Muscle layer of colon (tissue), 2 donors: ENCODE data around the gene HOXB8.

Experiments used
- H3K27ac ChIP-seq: one replicate; pipeline ENCODE4 v1.7.0; 2013; ENCODE audit warnings: low read depth, mild to moderate bottlenecking, low read length, moderate library complexity
- H3K27me3 ChIP-seq, 2 donors: one replicate each; pipeline ENCODE4 v1.7.0; 2013; ENCODE audit warnings: low read length in 2 of 2, mild to moderate bottlenecking in 2 of 2; ENCODE audit not compliant: insufficient read depth in 2 of 2, control insufficient read depth in 1 of 2
- H3K36me3 ChIP-seq: one replicate; pipeline ENCODE4 v1.7.0; 2013; ENCODE audit warnings: mild to moderate bottlenecking, low read length; ENCODE audit not compliant: insufficient read depth
- H3K4me1 ChIP-seq: one replicate; pipeline ENCODE4 v1.7.0; 2013; ENCODE audit warnings: mild to moderate bottlenecking, low read length; ENCODE audit not compliant: insufficient read depth
- H3K4me3 ChIP-seq, 2 donors: one replicate each; pipeline ENCODE4 v1.7.0; 2013; ENCODE audit warnings: low read length in 2 of 2, low read depth in 1 of 2, mild to moderate bottlenecking in 1 of 2, moderate library complexity in 1 of 2
- H3K9ac ChIP-seq: one replicate; pipeline ENCODE4 v1.7.0; 2013; ENCODE audit warnings: low read length
- H3K9me3 ChIP-seq: one replicate; pipeline ENCODE4 v1.7.0; 2013; ENCODE audit warnings: mild to moderate bottlenecking, low read length
- donor health status: abdominal sarcoma.
- donor health status: Adenocarcinoma of cecum.

HOXB8 gene

GRCh38 chr17:48589831-48590606 is 25.1 kb downstream of the HOXB8 start, which contains the start of gene HOXB3:
Gene HOXB3 (minus strand): TSS chr17:48590241. CDS start chr17:48552474, 37,767 bp downstream.
- Histone ChIP-seq H3K27me3 (peaks cover 0 to 3% of the 10 kb centered on the region in 2 donors), H3K27ac (peak within 1 kb of the TSS; percentile 96), H3K36me3 (no peaks in the 10 kb centered on the region), H3K9me3 (no peaks in the 10 kb centered on the region), H3K4me1 (peaks cover 48% of the 10 kb centered on the region), H3K9ac (peak within 1 kb of the TSS; percentile 95), H3K4me3 (peak within 1 kb of the TSS; percentile 51 to 97)

GRCh38 chr17:48589060-48589830 is 25.8 kb downstream of the HOXB8 start:
- Histone ChIP-seq H3K4me1 (peaks cover 43% of the 10 kb centered on the region), H3K36me3 (no peaks in the 10 kb centered on the region), H3K9ac (peak overlapping the region; percentile 95), H3K4me3 (peak overlapping the region; percentile 47 to 97), H3K27ac (peak overlapping the region; percentile 96), H3K9me3 (no peaks in the 10 kb centered on the region), H3K27me3 (peaks cover 0 to 3% of the 10 kb centered on the region in 2 donors)

GRCh38 chr17:48588528-48588927 is 26.6 kb downstream of the HOXB8 start:
- Histone ChIP-seq H3K4me3 (peak overlapping the region; percentile 47 to 97), H3K9me3 (no peaks in the 10 kb centered on the region), H3K27ac (peak overlapping the region; percentile 96), H3K9ac (peak overlapping the region; percentile 95), H3K4me1 (peaks cover 47% of the 10 kb centered on the region), H3K27me3 (peaks cover 0 to 3% of the 10 kb centered on the region in 2 donors), H3K36me3 (no peaks in the 10 kb centered on the region)

- Histone ChIP-seq H3K9ac (peak overlapping the region; percentile 95), H3K9me3 (no peaks in the 10 kb centered on the region), H3K27me3 (peaks cover 0 to 3% of the 10 kb centered on the region in 2 donors), H3K27ac (peak overlapping the region; percentile 96), H3K4me3 (peak overlapping the region; percentile 47 to 97), H3K4me1 (peaks cover 52% of the 10 kb centered on the region), H3K36me3 (no peaks in the 10 kb centered on the region)
Measured at GRCh38 chr17:48588074-48588415, 27.0 kb downstream of the HOXB8 start.

GRCh38 chr17:48587276-48588073 is 27.6 kb downstream of the HOXB8 start:
- H3K9me3 ChIP-seq: no peaks in the 10 kb centered on the region
- H3K27me3 ChIP-seq: peaks cover 0 to 3% of the 10 kb centered on the region in 2 donors
- H3K36me3 ChIP-seq: no peaks in the 10 kb centered on the region
- H3K9ac ChIP-seq: peak overlapping the region; percentile 95
- peaks cover 57% of the 10 kb centered on the region for H3K4me1 ChIP-seq
- H3K27ac ChIP-seq: peak overlapping the region; percentile 96
- peak overlapping the region; percentile 47 to 97 for H3K4me3 ChIP-seq

- no peaks in the 10 kb centered on the region for H3K9me3 ChIP-seq
- peaks cover 56% of the 10 kb centered on the region for H3K4me1 ChIP-seq
- H3K27me3 ChIP-seq: peaks cover 0 to 3% of the 10 kb centered on the region in 2 donors
- peak overlapping the region; percentile 95 for H3K9ac ChIP-seq
- peak overlapping the region; percentile 96 for H3K27ac ChIP-seq
- no peaks in the 10 kb centered on the region for H3K36me3 ChIP-seq
- H3K4me3 ChIP-seq: peak overlapping the region; percentile 47 to 97
Measured at GRCh38 chr17:48586355-48587258, 28.5 kb downstream of the HOXB8 start.

GRCh38 chr17:48584223-48584741 is 30.8 kb downstream of the HOXB8 start:
- Histone ChIP-seq H3K27ac (peak overlapping the region; percentile 96), H3K9me3 (no peaks in the 10 kb centered on the region), H3K4me3 (peak overlapping the region in 1 of 2 donors; percentile 97), H3K27me3 (no peaks in the 10 kb centered on the region), H3K4me1 (peaks cover 56% of the 10 kb centered on the region), H3K36me3 (no peaks in the 10 kb centered on the region), H3K9ac (peak overlapping the region; percentile 41)

GRCh38 chr17:48583708-48584222 is 31.3 kb downstream of the HOXB8 start:
- Histone ChIP-seq H3K9ac (peak overlapping the region; percentile 41), H3K27me3 (no peaks in the 10 kb centered on the region), H3K9me3 (no peaks in the 10 kb centered on the region), H3K36me3 (no peaks in the 10 kb centered on the region), H3K27ac (peak overlapping the region; percentile 96), H3K4me1 (peaks cover 58% of the 10 kb centered on the region), H3K4me3 (peak overlapping the region in 1 of 2 donors; percentile 97)

- peak overlapping the region; percentile 94 for H3K27ac ChIP-seq
- peak overlapping the region; percentile 90 for H3K9ac ChIP-seq
- H3K9me3 ChIP-seq: no peaks in the 10 kb centered on the region
- H3K27me3 ChIP-seq: no peaks in the 10 kb centered on the region
- peaks cover 53% of the 10 kb centered on the region for H3K4me1 ChIP-seq
- H3K36me3 ChIP-seq: no peaks in the 10 kb centered on the region
- H3K4me3 ChIP-seq: peak overlapping the region; percentile 18 to 97
Measured at GRCh38 chr17:48582750-48583069, 32.4 kb downstream of the HOXB8 start.
